Measurements from ENCODE around the gene ZIC5. TPM values are rescaled to one million over a fixed set of nuclear protein-coding genes. Genes with fewer than 3 reads are reported as not detected.

ZIC5 gene
- total and polyA plus RNA-seq, 2 of the 13 experiments (the other 11 are each of a cell fraction or from before 2014, with no cell fraction given): 0.02 to 0.07 TPM

DNA sequence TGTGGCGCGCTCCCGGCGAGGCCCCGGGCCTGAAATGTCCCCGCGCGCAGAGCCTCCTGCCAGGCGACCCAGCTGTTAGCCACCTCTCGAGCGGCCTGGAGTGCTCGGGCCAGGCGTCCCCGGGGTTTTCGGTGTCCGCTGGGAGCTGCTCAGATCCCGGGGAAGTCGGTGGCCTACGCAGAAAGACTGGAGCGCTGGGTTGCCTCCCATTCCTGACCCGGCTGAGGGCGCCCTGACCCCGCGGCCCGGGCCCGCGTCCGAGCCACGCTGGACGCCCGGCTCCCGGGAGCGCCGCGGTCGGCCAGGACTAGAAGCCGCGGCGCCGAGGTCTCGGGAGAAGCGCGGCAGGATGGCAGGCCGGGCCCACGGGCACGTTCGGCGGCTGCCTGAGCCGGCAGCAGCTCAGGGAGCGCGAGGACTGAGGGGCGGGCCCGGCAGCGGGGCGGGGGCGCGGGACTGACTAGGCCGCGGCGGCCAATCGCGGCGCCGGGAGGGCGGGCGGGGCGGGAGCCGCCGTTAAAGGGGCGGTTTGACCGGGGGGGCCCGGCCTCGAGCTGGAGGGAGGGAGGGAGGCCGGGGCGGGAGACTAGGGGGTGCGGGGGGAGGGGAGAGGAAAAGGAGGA, 8.7 kb upstream of the ZIC5 start (continued):
- TF ChIP-seq, protein P1, sequence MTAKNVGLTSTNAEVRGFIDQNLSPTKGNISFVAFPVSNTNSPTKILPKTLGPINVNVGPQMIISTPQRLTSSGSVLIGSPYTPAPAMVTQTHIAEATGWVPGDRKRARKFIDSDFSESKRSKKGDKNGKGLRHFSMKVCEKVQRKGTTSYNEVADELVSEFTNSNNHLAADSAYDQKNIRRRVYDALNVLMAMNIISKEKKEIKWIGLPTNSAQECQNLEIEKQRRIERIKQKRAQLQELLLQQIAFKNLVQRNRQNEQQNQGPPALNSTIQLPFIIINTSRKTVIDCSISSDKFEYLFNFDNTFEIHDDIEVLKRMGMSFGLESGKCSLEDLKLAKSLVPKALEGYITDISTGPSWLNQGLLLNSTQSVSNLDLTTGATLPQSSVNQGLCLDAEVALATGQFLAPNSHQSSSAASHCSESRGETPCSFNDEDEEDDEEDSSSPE (CRISPR knock-in tag; IDR thresholded peaks at IDR 0.05): peak; percentile 40; the same call in 1 of the 2 replicates
- TF ChIP-seq ZNF703 (CRISPR knock-in tag; IDR thresholded peaks at IDR 0.05; ENCODE audit: borderline replicate concordance): no peak
- 0 out of 2 replicates have a peak, but pooled peaks have one; percentile 38 for TF ChIP-seq ZNF766 (CRISPR knock-in tag; IDR thresholded peaks at IDR 0.05; ENCODE audit: borderline replicate concordance)
- TF ChIP-seq SP1 (IDR thresholded peaks at IDR 0.05): no peak
- no peak for TF ChIP-seq SP1 (CRISPR knock-in tag; IDR thresholded peaks at IDR 0.05)
- no peak for TF ChIP-seq ZNF775 (CRISPR knock-in tag; IDR thresholded peaks at IDR 0.05; ENCODE audit: borderline replicate concordance)
- 0 out of 2 replicates have a peak, but pooled peaks have one; percentile 27 for TF ChIP-seq NKX3-1 (CRISPR knock-in tag; IDR thresholded peaks at IDR 0.05)
- TF ChIP-seq ZNF33B (CRISPR knock-in tag; IDR thresholded peaks at IDR 0.05): no peak
- no peak for TF ChIP-seq ZNF883 (CRISPR knock-in tag; IDR thresholded peaks at IDR 0.05; ENCODE audit: not compliant biosample characterization)
- TF ChIP-seq ZNF337 (CRISPR knock-in tag; IDR thresholded peaks at IDR 0.05; ENCODE audit: borderline replicate concordance, low read depth): no peak
- no peak for TF ChIP-seq ZBTB46 (CRISPR knock-in tag; IDR thresholded peaks at IDR 0.05; ENCODE audit: borderline replicate concordance)
- TF ChIP-seq, protein P2, sequence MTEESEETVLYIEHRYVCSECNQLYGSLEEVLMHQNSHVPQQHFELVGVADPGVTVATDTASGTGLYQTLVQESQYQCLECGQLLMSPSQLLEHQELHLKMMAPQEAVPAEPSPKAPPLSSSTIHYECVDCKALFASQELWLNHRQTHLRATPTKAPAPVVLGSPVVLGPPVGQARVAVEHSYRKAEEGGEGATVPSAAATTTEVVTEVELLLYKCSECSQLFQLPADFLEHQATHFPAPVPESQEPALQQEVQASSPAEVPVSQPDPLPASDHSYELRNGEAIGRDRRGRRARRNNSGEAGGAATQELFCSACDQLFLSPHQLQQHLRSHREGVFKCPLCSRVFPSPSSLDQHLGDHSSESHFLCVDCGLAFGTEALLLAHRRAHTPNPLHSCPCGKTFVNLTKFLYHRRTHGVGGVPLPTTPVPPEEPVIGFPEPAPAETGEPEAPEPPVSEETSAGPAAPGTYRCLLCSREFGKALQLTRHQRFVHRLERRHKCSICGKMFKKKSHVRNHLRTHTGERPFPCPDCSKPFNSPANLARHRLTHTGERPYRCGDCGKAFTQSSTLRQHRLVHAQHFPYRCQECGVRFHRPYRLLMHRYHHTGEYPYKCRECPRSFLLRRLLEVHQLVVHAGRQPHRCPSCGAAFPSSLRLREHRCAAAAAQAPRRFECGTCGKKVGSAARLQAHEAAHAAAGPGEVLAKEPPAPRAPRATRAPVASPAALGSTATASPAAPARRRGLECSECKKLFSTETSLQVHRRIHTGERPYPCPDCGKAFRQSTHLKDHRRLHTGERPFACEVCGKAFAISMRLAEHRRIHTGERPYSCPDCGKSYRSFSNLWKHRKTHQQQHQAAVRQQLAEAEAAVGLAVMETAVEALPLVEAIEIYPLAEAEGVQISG (CRISPR knock-in tag; IDR thresholded peaks at IDR 0.05): 0 out of 2 replicates have a peak, but pooled peaks have one; percentile 38
- no peak for TF ChIP-seq ZNF788 (CRISPR knock-in tag; IDR thresholded peaks at IDR 0.05; ENCODE audit: borderline replicate concordance)
- TF ChIP-seq TBX3 (IDR thresholded peaks at IDR 0.05; ENCODE audit: borderline replicate concordance): no peak
- TF ChIP-seq, protein P3, sequence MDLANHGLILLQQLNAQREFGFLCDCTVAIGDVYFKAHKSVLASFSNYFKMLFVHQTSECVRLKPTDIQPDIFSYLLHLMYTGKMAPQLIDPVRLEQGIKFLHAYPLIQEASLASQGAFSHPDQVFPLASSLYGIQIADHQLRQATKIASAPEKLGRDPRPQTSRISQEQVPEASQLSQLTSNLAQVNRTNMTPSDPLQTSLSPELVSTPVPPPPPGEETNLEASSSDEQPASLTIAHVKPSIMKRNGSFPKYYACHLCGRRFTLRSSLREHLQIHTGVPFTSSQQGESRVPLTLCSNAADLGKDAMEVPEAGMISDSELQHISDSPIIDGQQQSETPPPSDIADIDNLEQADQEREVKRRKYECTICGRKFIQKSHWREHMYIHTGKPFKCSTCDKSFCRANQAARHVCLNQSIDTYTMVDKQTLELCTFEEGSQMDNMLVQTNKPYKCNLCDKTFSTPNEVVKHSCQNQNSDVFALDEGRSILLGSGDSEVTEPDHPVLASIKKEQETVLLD (CRISPR knock-in tag; IDR thresholded peaks at IDR 0.05; ENCODE audit: low read depth): no peak
- TF ChIP-seq MXD1 (CRISPR knock-in tag; IDR thresholded peaks at IDR 0.05): 0 out of 2 replicates have a peak, but pooled peaks have one; percentile 20
- TF ChIP-seq ZNF501 (CRISPR knock-in tag; IDR thresholded peaks at IDR 0.05): no peak
- no peak for TF ChIP-seq KDM5A (IDR thresholded peaks at IDR 0.05; ENCODE audit: borderline replicate concordance, low read length)
- peak; percentile 79 for TF ChIP-seq HNRNPLL (IDR thresholded peaks at IDR 0.05; ENCODE audit: low read depth, low read length, poor library complexity, severe bottlenecking)
